Measurements from ENCODE around the gene KLRC3. TPM values are rescaled to one million over a fixed set of nuclear protein-coding genes. Genes with fewer than 3 reads are reported as not detected.

KLRC3 gene
- total RNA-seq, 2 experiments from 2014 or later: 2.0 to 2.8 TPM

DNA sequence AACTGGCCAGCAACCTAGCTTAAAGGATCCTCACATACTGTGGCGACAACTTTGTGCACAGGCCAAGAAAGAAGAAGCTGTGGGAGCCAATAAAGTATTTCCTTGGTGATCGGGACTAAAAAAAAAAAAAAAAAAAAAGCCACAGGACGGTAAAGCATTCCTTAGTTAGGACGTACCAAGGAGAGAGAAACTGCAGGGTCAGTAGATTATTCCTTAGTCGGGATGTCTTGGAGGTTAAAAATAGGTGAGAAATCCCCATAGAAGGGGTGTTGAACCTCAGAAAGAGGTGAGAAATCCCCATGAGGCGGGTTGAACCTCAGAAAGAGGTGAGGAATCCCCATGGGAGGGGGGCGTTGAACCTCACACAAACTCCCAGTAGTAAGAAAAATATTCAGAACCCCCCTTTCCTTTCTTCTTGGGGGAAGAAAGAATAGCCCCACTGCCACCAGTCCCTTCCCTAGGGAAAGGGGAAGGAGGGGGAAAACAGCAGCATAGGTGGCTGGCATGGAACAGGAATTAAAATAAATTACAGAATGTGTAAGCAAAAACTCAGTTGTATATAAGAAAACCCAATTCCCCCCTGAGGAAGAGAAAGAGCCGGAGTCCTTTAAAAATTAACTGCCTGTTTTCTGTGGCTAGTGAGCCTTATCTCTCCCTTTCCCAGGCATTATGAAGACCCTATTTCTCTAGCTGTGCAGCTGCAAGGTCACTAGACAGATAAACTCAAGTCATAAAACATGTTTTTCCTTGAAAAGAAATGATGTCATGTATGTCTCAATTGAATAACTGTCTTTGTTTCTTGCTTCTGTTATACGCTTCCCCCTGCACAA is 57.4 kb downstream of the KLRC3 start:
- intact Hi-C loops (cut with micrococcal nuclease): loop anchor here (5.0 to 10.0 kb wide), 4 partner anchors 41 to 192 kb away; no protein-coding TSS in a partner anchor
- POLR2A ChIA-PET: interaction anchor here (0.9 to 1.6 kb wide), 3 partner anchors 23 to 31 kb away, joined by 3 to 11 read pairs (median 4); no protein-coding TSS in a partner anchor
- H3K4me1 Mint-ChIP-seq (ENCODE audit: low read depth): peaks cover 38% of the 10 kb centered on the region
- no peaks in the 10 kb centered on the region for H3K27me3 Mint-ChIP-seq
- H3K36me3 Mint-ChIP-seq (ENCODE audit: low read depth): peaks cover 50% of the 10 kb centered on the region
- H3K4me3 Mint-ChIP-seq: no peak overlapping the region
- no peak overlapping the region for H3K27ac Mint-ChIP-seq
- no peak for ATAC-seq
- peaks cover 9% of the 10 kb centered on the region for H3K9me3 Mint-ChIP-seq
- DNase-seq: peak; percentile 53
- CTCF ChIA-PET: interaction anchor here (0.8 to 4.0 kb wide), 2 partner anchors 32 to 127 kb away, joined by 3 to 26 read pairs; no protein-coding TSS in a partner anchor
- TF ChIP-seq, protein P1, sequence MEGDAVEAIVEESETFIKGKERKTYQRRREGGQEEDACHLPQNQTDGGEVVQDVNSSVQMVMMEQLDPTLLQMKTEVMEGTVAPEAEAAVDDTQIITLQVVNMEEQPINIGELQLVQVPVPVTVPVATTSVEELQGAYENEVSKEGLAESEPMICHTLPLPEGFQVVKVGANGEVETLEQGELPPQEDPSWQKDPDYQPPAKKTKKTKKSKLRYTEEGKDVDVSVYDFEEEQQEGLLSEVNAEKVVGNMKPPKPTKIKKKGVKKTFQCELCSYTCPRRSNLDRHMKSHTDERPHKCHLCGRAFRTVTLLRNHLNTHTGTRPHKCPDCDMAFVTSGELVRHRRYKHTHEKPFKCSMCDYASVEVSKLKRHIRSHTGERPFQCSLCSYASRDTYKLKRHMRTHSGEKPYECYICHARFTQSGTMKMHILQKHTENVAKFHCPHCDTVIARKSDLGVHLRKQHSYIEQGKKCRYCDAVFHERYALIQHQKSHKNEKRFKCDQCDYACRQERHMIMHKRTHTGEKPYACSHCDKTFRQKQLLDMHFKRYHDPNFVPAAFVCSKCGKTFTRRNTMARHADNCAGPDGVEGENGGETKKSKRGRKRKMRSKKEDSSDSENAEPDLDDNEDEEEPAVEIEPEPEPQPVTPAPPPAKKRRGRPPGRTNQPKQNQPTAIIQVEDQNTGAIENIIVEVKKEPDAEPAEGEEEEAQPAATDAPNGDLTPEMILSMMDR (IDR thresholded peaks at IDR 0.05): no peak

DNA sequence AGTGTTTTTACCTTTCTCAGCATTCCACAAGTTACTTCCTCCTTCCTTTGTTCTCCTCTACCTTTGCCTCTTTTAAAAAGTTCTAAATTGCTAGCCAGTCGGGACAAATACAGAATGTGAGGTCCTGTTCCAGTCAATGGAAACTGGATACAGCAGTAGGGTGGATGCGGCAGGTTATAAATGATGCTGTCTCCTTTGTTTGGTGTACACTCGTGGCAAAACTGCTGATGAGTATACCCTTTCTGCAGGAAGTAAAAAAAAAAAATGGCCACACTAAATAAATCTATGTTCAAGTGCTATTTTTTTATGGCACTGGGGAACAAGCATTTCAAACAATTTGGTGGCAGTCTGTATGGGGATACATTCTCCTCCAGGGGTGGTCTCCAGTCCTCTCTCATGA is 58.1 kb downstream of the KLRC3 start:
- H3K27ac Mint-ChIP-seq: no peak overlapping the region

More for the DNA sequence above, 58.1 kb downstream of the KLRC3 start:
- Mint-ChIP-seq H3K36me3 (ENCODE audit: low read depth) (peaks cover 50% of the 10 kb centered on the region), H3K27me3 (no peaks in the 10 kb centered on the region), H3K4me1 (ENCODE audit: low read depth) (peaks cover 32% of the 10 kb centered on the region), H3K9me3 (peaks cover 9% of the 10 kb centered on the region), H3K4me3 (no peak overlapping the region)
- ChIA-PET POLR2A (no interaction called here), CTCF (no interaction called here)
- no peak for ATAC-seq
- intact Hi-C loops (cut with micrococcal nuclease): loop anchor here (5.0 to 10.0 kb wide), 4 partner anchors 40 to 192 kb away; no protein-coding TSS in a partner anchor
- TF ChIP-seq, protein P1 (IDR thresholded peaks at IDR 0.05): no peak
- no peak for DNase-seq

Other genes with a start within 250 kb of the KLRC3 start
- not detected for gene OLR1, start 248.5 kb downstream of the KLRC3 start, total RNA-seq
- gene TMEM52B, start 241.6 kb downstream of the KLRC3 start, total RNA-seq: not detected
- gene GABARAPL1, start 207.7 kb downstream of the KLRC3 start, total RNA-seq: 1 to 10 TPM; 6.9 to 7.5 TPM
- gene KLRD1, start 112.7 kb downstream of the KLRC3 start, total RNA-seq: 10 to 100 TPM in 1 of 2 experiments, 1 to 10 TPM in 1; 6.9 to 10.8 TPM
- 100 to 1,000 TPM; 111 to 112 TPM for gene KLRK1, start 30.6 kb downstream of the KLRC3 start, total RNA-seq
- 1 to 10 TPM; 2.9 to 3.7 TPM for gene KLRC4, start 10.8 kb downstream of the KLRC3 start, total RNA-seq
- 1 to 10 TPM; 2.5 to 2.6 TPM for gene KLRC2, start 15.4 kb upstream of the KLRC3 start, total RNA-seq
- gene KLRC1, start 32.8 kb upstream of the KLRC3 start, total RNA-seq: 1 to 10 TPM; 5.3 to 7.2 TPM
- 1 to 10 TPM; 3.3 to 3.8 TPM for gene EIF2S3B, start 85.3 kb upstream of the KLRC3 start, total RNA-seq
- gene MAGOHB, start 193.0 kb upstream of the KLRC3 start, total RNA-seq: 10 to 100 TPM; 80.4 to 85.6 TPM

All from activated CD8-positive, alpha-beta T cell treated with anti-CD3 and anti-CD28 coated beads for 36 hours (primary cell).